OCI-LY3 (cell line): ENCODE data around the gene ZNF619.
A peak's percentile ranks its signal among the peaks of the same experiment; 100 is the strongest.

Experiments used
- H2AFZ ChIP-seq: fragments of 200-600, 300-600 bp; shearing (Covaris generic); 2 replicates; pipeline ENCODE4 v1.6.0; 2014; ENCODE audit warnings: antibody characterized with exemption, low read depth, low read length
- H3K27ac ChIP-seq: fragments of 200-600, 300-600 bp; sonication (generic); 2 replicates; pipeline ENCODE4 v1.5.1; 2014; ENCODE audit warnings: mild to moderate bottlenecking, low read length, moderate library complexity, mixed read lengths
- H3K27me3 ChIP-seq: fragments of 200-600, 300-600 bp; sonication (generic); 2 replicates; pipeline ENCODE4 v1.6.1; 2014; ENCODE audit warnings: low read depth, low read length, mixed read lengths
- H3K36me3 ChIP-seq: fragments of 200-600, 300-600 bp; sonication (generic); replicated peaks from 2 replicates; pipeline ENCODE3; 2014; ENCODE audit warnings: low read depth, low read length, mixed read lengths
- H3K4me1 ChIP-seq: fragments of 300-600, 200-600 bp; sonication (generic); 2 replicates; pipeline ENCODE4 v1.6.1; 2014; ENCODE audit warnings: low read length, mixed read lengths
- H3K4me2 ChIP-seq: fragments of 200-600, 300-600 bp; sonication (generic); 2 replicates; pipeline ENCODE4 v1.6.1; 2014; ENCODE audit warnings: low read length, mixed read lengths
- H3K4me3 ChIP-seq: fragments of 300-600, 200-600 bp; sonication (generic); 2 replicates; pipeline ENCODE4 v1.5.1; 2014; ENCODE audit warnings: antibody characterized with exemption, mild to moderate bottlenecking, low read length, moderate library complexity
- H3K79me2 ChIP-seq: fragments of 300-600, 200-600 bp; shearing (Covaris generic); 2 replicates; pipeline ENCODE4 v1.6.1; 2014; ENCODE audit warnings: mild to moderate bottlenecking, low read length, mixed read lengths
- H3K9ac ChIP-seq: fragments of 300-600, 200-600 bp; shearing (Covaris generic); 2 replicates; pipeline ENCODE4 v1.6.0; 2014; ENCODE audit warnings: mild to moderate bottlenecking, low read length, moderate library complexity
- H3K9me3 ChIP-seq: fragments of 200-600, 300-600 bp; shearing (Covaris generic); 2 replicates; pipeline ENCODE4 v1.6.1; 2014; ENCODE audit warnings: low read length, mixed read lengths; ENCODE audit not compliant: insufficient read depth
- H4K20me1 ChIP-seq: fragments of 200-600, 300-600 bp; sonication (generic); 2 replicates; pipeline ENCODE4 v1.6.1; 2016; ENCODE audit warnings: low read length, mixed read lengths; ENCODE audit not compliant: insufficient read depth
- CTCF ChIP-seq: fragments of 200-600, 300-600 bp; sonication (generic); IDR thresholded peaks from 2 replicates; pipeline ENCODE4 v1.5.1; 2014; ENCODE audit warnings: antibody characterized with exemption, low read length, low read depth
- EZH2phosphoT487 ChIP-seq: fragments of 200-600 bp; shearing (Covaris generic); IDR thresholded peaks from 2 replicates; pipeline ENCODE4 v1.6.1; 2018; ENCODE audit warnings: antibody characterized with exemption, mixed run types, low read depth

Gene ZNF619

GRCh38 chr3:40476478-40477470 is at the start of gene ZNF619:
Gene ZNF619 (plus strand): TSS chr3:40477122. CDS start chr3:40477980, 858 bp downstream.
- TF ChIP-seq CTCF = no peak
- TF ChIP-seq EZH2phosphoT487 = no peak
- no peaks in the 10 kb centered on the region for H3K27me3 ChIP-seq
- no peaks in the 10 kb centered on the region for H3K9me3 ChIP-seq
- peaks cover 11% of the 10 kb centered on the region for H3K4me1 ChIP-seq
- peak within 1 kb of the TSS; percentile 86 for H3K9ac ChIP-seq
- H2AFZ ChIP-seq = peak within 1 kb of the TSS; percentile 93
- no peaks in the 10 kb centered on the region for H4K20me1 ChIP-seq
- peak within 1 kb of the TSS; percentile 11; the same call in 1 of the 2 replicates for H3K27ac ChIP-seq
- H3K4me3 ChIP-seq = peak within 1 kb of the TSS; percentile 91
- no peaks in the 10 kb centered on the region; the same call in 1 of the 2 replicates for H3K79me2 ChIP-seq
- peak within 1 kb of the TSS; percentile 95 for H3K4me2 ChIP-seq
- peaks cover 12% of the 10 kb centered on the region for H3K36me3 ChIP-seq

- Histone ChIP-seq H3K27ac (no peak overlapping the region), H4K20me1 (no peaks in the 10 kb centered on the region), H3K9ac (no peak overlapping the region), H3K4me2 (no peak overlapping the region), H3K79me2 (no peaks in the 10 kb centered on the region), H3K9me3 (no peaks in the 10 kb centered on the region), H3K27me3 (no peaks in the 10 kb centered on the region), H2AFZ (no peak overlapping the region), H3K4me3 (no peak overlapping the region), H3K36me3 (no peaks in the 10 kb centered on the region), H3K4me1 (no peaks in the 10 kb centered on the region)
- TF ChIP-seq EZH2phosphoT487 = no peak
- 0 out of 2 replicates have a peak, but pooled peaks have one; percentile 7 for TF ChIP-seq CTCF
Observed at GRCh38 chr3:40432793-40433192, 44.1 kb upstream of the ZNF619 start.

GRCh38 chr3:40437889-40438288 is 39.0 kb upstream of the ZNF619 start:
- Histone ChIP-seq H3K9me3 (no peaks in the 10 kb centered on the region), H2AFZ (no peak overlapping the region), H3K79me2 (no peaks in the 10 kb centered on the region), H4K20me1 (no peaks in the 10 kb centered on the region), H3K27me3 (no peaks in the 10 kb centered on the region), H3K27ac (no peak overlapping the region), H3K36me3 (no peaks in the 10 kb centered on the region), H3K9ac (no peak overlapping the region), H3K4me2 (no peak overlapping the region), H3K4me3 (no peak overlapping the region), H3K4me1 (no peaks in the 10 kb centered on the region)
- TF ChIP-seq CTCF (no peak), EZH2phosphoT487 (no peak)

GRCh38 chr3:40445062-40445461 is 31.9 kb upstream of the ZNF619 start:
- Histone ChIP-seq H3K9ac (no peak overlapping the region), H3K27me3 (no peaks in the 10 kb centered on the region), H3K79me2 (no peaks in the 10 kb centered on the region), H3K4me3 (no peak overlapping the region), H2AFZ (no peak overlapping the region), H3K27ac (no peak overlapping the region), H3K36me3 (no peaks in the 10 kb centered on the region), H3K9me3 (no peaks in the 10 kb centered on the region), H4K20me1 (no peaks in the 10 kb centered on the region), H3K4me1 (no peaks in the 10 kb centered on the region), H3K4me2 (no peak overlapping the region)
- TF ChIP-seq CTCF = no peak
- no peak for TF ChIP-seq EZH2phosphoT487
